ENCODE data around the gene ATG16L2.

Gene ATG16L2

GRCh38 chr11:72875736-72876135, 61.5 kb downstream of the ATG16L2 start:
- TF ChIP-seq CTCF (IDR thresholded peaks at IDR 0.05; ENCODE audit: insufficient read depth, missing control alignments): no peak
- FAIRE-seq (no peak), DNase-seq (ENCODE audit: insufficient read length, low spot score) (no peak)

GRCh38 chr11:72876147-72876546, 61.9 kb downstream of the ATG16L2 start:
- no peak for DNase-seq (ENCODE audit: insufficient read length, low spot score)
- no peak for TF ChIP-seq CTCF (IDR thresholded peaks at IDR 0.05; ENCODE audit: insufficient read depth, missing control alignments)
- FAIRE-seq: no peak
